Breast epithelium (tissue), 4 donors: Measurements from ENCODE around the gene PPP1R12B. TPM values are rescaled to one million over a fixed set of nuclear protein-coding genes. Genes with fewer than 3 reads are reported as not detected.
"Not testable (repeated sequence)": the region's sequence is repeated elsewhere in the genome, so short reads cannot be mapped to it uniquely, and the experiment has no call there.

Source experiments
- DNase-seq, 2 donors: peaks; one replicate each; pipeline ENCODE4 v3.0.0-alpha.2; 2019; ENCODE audit warnings: low spot score in 2 of 2
- H3K27ac ChIP-seq, 2 donors: fragments of 200-600 bp; sonication (generic) in 1 of 2; one replicate each; pipeline ENCODE4 v1.5.1; 2016 to 2019; ENCODE audit warnings: mild to moderate bottlenecking in 1 of 2
- H3K27me3 ChIP-seq, 2 donors: fragments of 200-600 bp; sonication (generic) in 1 of 2; one replicate each; pipeline versions ENCODE4 v1.5.1 to v1.6.0; 2017 to 2019; ENCODE audit warnings: control low read depth in 1 of 2, mild to moderate bottlenecking in 1 of 2
- H3K36me3 ChIP-seq: fragments of 200-600 bp; one replicate; pipeline ENCODE4 v1.5.1; 2019
- H3K4me1 ChIP-seq, 2 donors: fragments of 200-600 bp; sonication (generic); one replicate each; pipeline ENCODE4 v1.5.1; 2016 to 2019; ENCODE audit warnings: control low read depth in 1 of 2
- H3K4me3 ChIP-seq, 3 donors: fragments of 200-600 bp; sonication (generic); 1 replicate in 2 of 3; 2 replicates in 1 of 3; pipeline ENCODE4 v1.5.1; 2016 to 2019; ENCODE audit warnings: mild to moderate bottlenecking in 3 of 3, moderate library complexity in 2 of 3
- H3K9me3 ChIP-seq, 2 donors: fragments of 200-600 bp; sonication (generic) in 1 of 2; one replicate each; pipeline ENCODE4 v1.5.1; 2016 to 2019; ENCODE audit warnings: control low read depth in 1 of 2
- POLR2A ChIP-seq: fragments of 450-650 bp; IDR thresholded peaks from one replicate; pipeline ENCODE4 v1.6.1; 2016; ENCODE audit warnings: antibody characterized with exemption, mild to moderate bottlenecking, moderate library complexity
- POLR2AphosphoS5 ChIP-seq, 3 donors: sonication (generic); formaldehyde crosslinking; IDR thresholded peaks; one replicate each; pipeline ENCODE4 v1.6.1; 2017; ENCODE audit warnings: antibody characterized with exemption in 3 of 3
- intact Hi-C: fragments of 100-400 bp; cut with DNase I; formaldehyde crosslinking; loops from one replicate; pipeline ENCODE4 v1.15.1; 2023; ENCODE audit warnings: low total_unique reads
- total RNA-seq, 3 donors: library from RNA; depleted of rRNA; stranded (reverse); fragments of >200 nt; gene quantifications; one replicate each; pipeline ENCODE4 v1.1.0, GENCODE V29; 2016
- TF ChIP-seq, protein P1 (sequence below), 3 donors: fragments of 450-650 bp; IDR thresholded peaks; one replicate each; pipeline ENCODE4 v1.5.1; 2016 to 2017; ENCODE audit warnings: antibody characterized with exemption in 3 of 3, mild to moderate bottlenecking in 3 of 3, moderate library complexity in 3 of 3

Gene PPP1R12B
- total RNA-seq, 3 donors from 2014 or later, result 76.4 to 123 (median 90.7) TPM

DNA sequence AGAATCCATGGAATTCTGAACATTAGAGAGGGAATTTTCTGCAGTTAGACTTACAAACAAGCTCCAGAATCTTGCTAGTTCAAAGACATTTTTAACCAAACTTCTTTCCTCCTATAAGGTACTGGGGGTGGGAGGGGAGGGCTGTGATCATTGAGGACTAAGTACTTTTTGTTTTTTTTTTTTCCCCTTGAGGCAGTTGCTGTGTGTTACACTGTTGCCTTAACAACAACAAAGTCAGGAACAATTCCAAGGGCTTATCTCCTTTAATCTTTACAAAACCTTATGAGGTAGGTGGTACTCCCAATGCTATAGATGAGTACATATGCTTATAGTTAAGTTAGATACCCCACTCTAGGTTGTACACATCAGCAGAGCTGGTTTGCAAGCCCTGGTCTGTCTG is 62.9 kb downstream of the PPP1R12B start:
- Histone ChIP-seq H3K27me3 (no peaks in the 10 kb centered on the region), H3K9me3 (no peaks in the 10 kb centered on the region), H3K4me3 (no peak overlapping the region), H3K4me1 (peaks cover 0 to 8% of the 10 kb centered on the region in 2 donors), H3K27ac (peak overlapping the region; percentile 22 to 32), H3K36me3 (no peaks in the 10 kb centered on the region)
- TF ChIP-seq POLR2A (no peak), POLR2AphosphoS5 (IDR thresholded peaks at IDR 0.05) (no peak)
- TF ChIP-seq, protein P1, sequence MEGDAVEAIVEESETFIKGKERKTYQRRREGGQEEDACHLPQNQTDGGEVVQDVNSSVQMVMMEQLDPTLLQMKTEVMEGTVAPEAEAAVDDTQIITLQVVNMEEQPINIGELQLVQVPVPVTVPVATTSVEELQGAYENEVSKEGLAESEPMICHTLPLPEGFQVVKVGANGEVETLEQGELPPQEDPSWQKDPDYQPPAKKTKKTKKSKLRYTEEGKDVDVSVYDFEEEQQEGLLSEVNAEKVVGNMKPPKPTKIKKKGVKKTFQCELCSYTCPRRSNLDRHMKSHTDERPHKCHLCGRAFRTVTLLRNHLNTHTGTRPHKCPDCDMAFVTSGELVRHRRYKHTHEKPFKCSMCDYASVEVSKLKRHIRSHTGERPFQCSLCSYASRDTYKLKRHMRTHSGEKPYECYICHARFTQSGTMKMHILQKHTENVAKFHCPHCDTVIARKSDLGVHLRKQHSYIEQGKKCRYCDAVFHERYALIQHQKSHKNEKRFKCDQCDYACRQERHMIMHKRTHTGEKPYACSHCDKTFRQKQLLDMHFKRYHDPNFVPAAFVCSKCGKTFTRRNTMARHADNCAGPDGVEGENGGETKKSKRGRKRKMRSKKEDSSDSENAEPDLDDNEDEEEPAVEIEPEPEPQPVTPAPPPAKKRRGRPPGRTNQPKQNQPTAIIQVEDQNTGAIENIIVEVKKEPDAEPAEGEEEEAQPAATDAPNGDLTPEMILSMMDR (IDR thresholded peaks at IDR 0.05), result no peak
- intact Hi-C loops, result no loop called here
- DNase-seq, result no peak

DNA sequence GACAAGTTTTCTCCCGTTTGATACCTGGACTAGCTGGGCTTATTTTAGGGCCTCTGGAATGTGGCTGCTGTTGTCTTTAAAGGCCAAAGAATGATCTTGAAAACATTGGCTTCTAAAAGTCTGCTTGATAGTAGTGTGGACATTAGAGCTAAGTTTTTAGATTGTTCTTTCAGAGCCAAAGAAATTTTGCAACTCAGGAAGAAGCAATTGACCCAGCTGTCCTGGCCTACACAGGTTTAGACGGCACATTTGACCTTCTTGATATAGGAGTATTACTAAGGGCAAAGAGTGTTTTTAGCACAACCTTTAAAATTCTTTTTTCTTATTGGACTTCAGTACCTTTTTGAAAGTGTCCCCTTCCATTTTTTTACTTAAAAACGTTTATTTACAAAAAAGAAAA is 63.9 kb downstream of the PPP1R12B start:
- H3K36me3 ChIP-seq, H3K4me3 ChIP-seq, DNase-seq, H3K9me3 ChIP-seq, H3K4me1 ChIP-seq, H3K27ac ChIP-seq, H3K27me3 ChIP-seq, intact Hi-C loops: not testable (repeated sequence)

DNA sequence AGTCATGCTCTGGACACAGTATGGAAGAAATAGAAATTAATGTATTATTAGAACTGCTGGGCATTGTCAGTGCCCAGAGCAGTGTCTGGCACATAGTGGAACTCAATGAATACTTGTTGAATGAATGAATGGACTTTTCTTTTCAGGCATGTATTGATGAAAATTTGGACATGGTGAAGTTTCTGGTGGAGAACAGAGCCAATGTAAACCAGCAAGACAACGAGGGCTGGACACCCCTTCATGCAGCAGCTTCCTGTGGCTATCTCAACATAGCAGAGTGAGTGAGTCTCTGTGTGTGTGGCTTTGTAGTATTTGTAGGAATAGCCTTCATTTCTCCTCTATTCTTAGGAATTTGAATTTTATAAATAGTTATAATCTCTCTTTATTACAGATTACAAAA is 68.1 kb downstream of the PPP1R12B start:
- H3K36me3 ChIP-seq, result no peaks in the 10 kb centered on the region
- H3K4me1 ChIP-seq, result peaks cover 0 to 5% of the 10 kb centered on the region in 2 donors
- H3K27ac ChIP-seq, result no peak overlapping the region
- DNase-seq, result no peak
- no peaks in the 10 kb centered on the region for H3K9me3 ChIP-seq
- intact Hi-C loops, result no loop called here
- no peak overlapping the region for H3K4me3 ChIP-seq
- TF ChIP-seq POLR2A (no peak), POLR2AphosphoS5 (IDR thresholded peaks at IDR 0.05) (no peak)
- TF ChIP-seq, protein P1 (IDR thresholded peaks at IDR 0.05), result no peak
- no peaks in the 10 kb centered on the region for H3K27me3 ChIP-seq

DNA sequence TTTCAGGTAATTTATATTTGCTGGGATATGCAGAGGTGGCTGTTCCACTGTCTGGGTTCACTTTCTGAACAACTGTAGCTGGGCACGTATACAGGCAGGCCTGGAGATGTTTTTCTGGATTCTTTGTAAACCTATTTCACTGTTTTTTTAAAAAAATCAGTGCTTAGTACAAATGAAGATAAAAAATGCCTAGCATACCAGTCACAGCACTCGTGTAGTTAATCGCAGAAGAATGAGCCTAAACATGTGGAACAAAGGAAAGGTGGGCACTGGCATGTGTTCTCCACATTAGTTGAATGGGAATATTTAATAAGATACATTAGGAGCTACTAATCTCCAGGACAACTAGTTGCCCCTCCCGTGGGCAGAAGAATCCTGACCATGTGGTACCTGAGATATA is 68.6 kb downstream of the PPP1R12B start:
- H3K36me3 ChIP-seq, intact Hi-C loops, H3K4me1 ChIP-seq, H3K27me3 ChIP-seq, H3K9me3 ChIP-seq, H3K4me3 ChIP-seq, DNase-seq: not testable (repeated sequence)
- H3K27ac ChIP-seq, result peak overlapping the region in 1 of 2 donors; percentile 42

DNA sequence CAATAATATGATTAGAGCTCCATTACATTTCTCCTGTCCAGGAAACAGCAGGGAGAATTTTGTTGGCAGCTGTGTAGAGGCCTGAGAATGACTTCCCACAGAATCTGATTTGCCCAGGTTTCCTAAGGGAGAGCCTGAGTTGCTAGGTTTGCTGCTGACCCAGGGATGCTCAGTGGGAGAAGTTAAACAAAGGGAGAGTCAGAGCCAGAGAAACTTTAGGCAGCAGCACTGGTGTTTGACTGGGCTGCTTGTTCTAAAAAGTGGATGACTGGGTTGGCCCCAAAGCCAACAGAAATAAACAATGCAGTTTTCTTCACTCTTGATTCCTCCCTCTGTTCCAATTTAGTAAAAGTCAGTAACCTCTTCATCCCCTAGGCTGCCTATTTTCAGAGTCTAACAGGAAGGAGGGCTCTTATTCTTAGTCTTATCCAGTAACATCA is 69.3 kb downstream of the PPP1R12B start:
- H3K4me3 ChIP-seq, H3K4me1 ChIP-seq, H3K9me3 ChIP-seq, intact Hi-C loops, H3K27me3 ChIP-seq, DNase-seq, H3K36me3 ChIP-seq: not testable (repeated sequence)
- H3K27ac ChIP-seq, result peak overlapping the region in 1 of 2 donors; percentile 42

DNA sequence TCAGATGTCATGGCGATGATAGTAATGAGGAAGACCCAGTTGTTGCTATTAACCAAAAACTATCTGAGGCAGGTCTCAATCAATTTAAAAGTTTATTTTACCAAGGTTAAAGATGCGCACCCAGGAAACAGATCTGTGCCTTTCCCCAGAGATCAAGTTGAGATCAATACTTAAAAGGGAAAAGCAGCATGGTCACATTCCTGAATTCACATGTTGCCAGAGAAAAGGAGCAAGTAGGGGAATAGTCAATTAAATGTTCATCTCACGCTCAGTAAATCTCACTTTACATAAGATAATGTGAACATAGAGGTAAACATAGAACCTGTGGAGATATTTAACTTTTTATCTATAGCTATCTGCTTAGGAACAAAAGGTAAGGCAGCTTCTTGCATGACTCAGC is 71.2 kb downstream of the PPP1R12B start:
- H3K27ac ChIP-seq, DNase-seq, H3K4me1 ChIP-seq, H3K9me3 ChIP-seq, H3K27me3 ChIP-seq, intact Hi-C loops, H3K4me3 ChIP-seq, H3K36me3 ChIP-seq: not testable (repeated sequence)

DNA sequence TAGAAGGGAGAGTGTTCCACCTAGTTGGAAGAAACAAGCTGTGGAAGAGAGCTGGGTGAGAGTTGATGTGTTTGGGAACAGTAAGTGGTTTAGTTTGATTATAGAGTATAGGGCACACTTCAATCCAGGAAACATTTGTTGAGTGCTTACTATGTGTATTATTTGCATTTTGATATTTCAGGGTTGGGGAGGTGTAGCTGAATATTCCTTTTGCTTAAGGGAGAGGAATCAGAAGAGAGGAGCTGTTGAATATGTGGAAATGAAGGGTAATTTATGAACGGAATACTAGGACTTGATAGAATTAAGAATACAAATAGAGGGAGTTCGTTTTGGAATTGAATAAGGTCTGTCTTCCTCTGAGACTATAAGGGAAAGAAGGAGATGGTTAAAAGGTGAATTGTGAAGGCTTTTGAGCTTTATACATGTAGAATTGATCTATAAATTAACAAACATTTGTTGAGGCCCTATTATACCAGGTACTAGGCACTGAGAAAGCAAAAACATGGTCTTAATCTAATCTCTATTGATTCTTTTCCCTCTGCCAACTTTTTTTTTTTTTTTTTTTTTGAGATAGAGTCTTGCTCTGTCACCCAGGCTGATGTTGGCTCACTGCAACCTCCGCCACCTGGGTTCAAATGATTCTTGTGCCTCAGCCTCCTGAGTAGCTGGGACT is 72.1 kb downstream of the PPP1R12B start:
- H3K36me3 ChIP-seq, H3K4me3 ChIP-seq, H3K27me3 ChIP-seq, DNase-seq, H3K27ac ChIP-seq, intact Hi-C loops, H3K4me1 ChIP-seq, H3K9me3 ChIP-seq: not testable (repeated sequence)

DNA sequence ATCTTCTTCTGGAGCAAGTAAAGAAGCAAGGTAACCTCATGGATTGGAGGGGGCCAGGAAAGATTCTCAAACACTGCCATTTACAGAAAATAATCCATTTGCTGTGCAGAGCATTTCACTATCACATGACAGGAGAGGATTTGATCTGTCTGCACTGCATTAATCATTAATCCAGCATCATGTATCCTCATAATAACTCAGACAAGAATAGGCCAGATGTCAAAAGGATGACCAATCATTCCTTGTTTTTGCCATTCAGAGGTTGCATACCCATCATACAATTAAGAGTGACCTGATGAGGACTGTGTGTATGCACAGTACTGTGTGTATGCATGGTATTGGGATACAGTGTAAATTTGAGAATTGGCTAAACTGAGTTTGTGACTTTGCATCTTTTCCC is 74.2 kb downstream of the PPP1R12B start:
- intact Hi-C loops, H3K4me3 ChIP-seq, DNase-seq, H3K4me1 ChIP-seq, H3K27me3 ChIP-seq, H3K27ac ChIP-seq, H3K9me3 ChIP-seq, H3K36me3 ChIP-seq: not testable (repeated sequence)

DNA sequence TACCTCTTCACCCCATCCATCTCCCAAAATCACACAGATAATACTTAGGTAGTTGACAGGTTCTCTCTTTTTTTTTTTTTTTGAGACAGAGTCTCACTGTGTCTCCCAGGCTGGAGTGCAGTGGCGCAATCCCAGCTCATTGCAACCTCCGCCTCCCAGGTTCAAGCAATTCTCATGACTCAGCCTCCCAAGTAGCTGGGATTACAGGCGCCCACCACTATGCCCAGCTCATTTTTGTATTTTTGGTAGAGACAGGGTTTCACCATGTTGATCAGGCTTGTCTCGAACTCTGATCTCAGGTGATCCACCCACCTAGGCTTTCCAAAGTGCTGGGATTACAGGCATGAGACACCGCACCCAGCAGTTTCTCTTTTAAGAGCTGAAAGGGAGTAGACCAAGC is 75.8 kb downstream of the PPP1R12B start:
- H3K4me1 ChIP-seq, H3K27ac ChIP-seq, H3K9me3 ChIP-seq, H3K27me3 ChIP-seq, DNase-seq, H3K36me3 ChIP-seq, H3K4me3 ChIP-seq, intact Hi-C loops: not testable (repeated sequence)

DNA sequence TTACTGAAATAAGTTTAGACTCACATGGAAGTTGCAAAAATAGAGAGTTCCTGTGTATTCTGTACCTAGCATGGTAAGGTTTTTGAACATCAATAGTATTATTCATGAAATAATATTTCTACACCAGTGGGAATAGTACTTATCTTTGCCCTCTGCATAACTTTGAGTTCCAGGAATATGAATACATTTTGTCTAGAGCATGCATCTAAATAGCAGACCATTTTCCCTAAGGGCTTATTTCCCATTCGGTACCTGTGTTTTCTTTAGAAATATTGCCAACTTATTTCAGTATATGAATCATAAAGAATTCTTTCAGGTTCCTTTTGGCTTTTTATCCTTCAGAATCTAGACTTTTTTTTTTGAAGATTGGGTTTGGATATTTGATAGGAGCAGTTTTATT is 81.6 kb downstream of the PPP1R12B start:
- H3K27ac ChIP-seq, DNase-seq, H3K4me3 ChIP-seq, H3K27me3 ChIP-seq, H3K4me1 ChIP-seq, H3K9me3 ChIP-seq, H3K36me3 ChIP-seq, intact Hi-C loops: not testable (repeated sequence)

DNA sequence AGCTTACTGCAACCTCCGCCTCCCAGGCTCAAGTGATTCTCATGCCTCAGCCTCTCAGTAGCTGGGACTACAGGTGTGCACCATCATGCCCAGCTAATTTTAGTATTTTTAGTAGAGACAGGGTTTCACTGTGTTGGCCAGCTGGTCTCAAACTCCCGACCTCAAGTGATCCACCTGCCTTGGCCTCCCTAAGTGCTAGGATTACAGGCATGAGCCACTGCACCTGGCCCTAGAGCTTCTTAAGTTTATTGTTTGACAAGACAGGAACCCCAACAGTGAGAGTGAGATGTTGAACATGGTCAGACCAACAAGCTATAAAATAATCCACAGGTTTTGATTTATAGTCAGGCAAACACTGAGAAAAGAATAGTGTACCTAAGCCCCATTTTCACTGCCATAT is 83.8 kb downstream of the PPP1R12B start:
- H3K4me3 ChIP-seq, intact Hi-C loops, H3K36me3 ChIP-seq, H3K27ac ChIP-seq, H3K27me3 ChIP-seq, H3K4me1 ChIP-seq, H3K9me3 ChIP-seq, DNase-seq: not testable (repeated sequence)
